Measurements from ENCODE around the gene SERPINB3.

DNA sequence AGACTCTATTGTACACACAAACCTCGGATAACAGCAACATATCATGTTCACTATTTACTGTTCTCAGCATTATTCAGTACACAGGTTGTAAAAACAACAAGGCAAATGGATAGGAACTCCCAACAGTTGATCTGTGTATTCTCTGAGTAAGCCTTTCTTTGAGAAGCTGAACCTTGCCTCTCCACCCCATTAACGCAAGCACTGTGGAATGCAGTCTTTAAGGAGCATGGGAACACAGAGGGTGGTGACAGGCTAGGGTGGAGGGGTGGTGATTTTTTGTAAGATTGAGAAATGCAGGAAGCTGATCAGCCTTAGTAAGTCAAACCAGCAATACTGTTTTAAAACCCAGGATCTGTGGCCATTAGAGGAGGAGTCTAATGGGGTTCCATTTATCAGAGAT, 21.5 kb upstream of the SERPINB3 start:
- TF ChIP-seq CTCF (optimal IDR thresholded peaks at IDR 0.05 in 1 of 3, IDR thresholded peaks at IDR 0.05 in 1 of 3, conservative IDR thresholded peaks at IDR 0.05 in 1 of 3; ENCODE audit: extremely low read depth in 1 of 3, insufficient read depth in 2 of 3, low read length in 3 of 3) (no peak), EZH2 (IDR thresholded peaks at IDR 0.05; ENCODE audit: low read length) (no peak)

Data from keratinocyte (primary cell).